Osteocyte (in vitro differentiated cells): ENCODE data around the gene OR2G3. TPM values are rescaled to one million over a fixed set of nuclear protein-coding genes. Genes with fewer than 3 reads are reported as not detected.
A peak's percentile ranks its signal among the peaks of the same experiment; 100 is the strongest.

Experiments
- DNase-seq: peaks from one replicate; pipeline ENCODE4 v3.0.0; 2021; ENCODE audit warnings: mixed read lengths; ENCODE audit not compliant: unreplicated experiment; ENCODE audit errors: extremely low spot score
- H3K27ac Mint-ChIP-seq: one replicate; pipeline ENCODE4 v1.8.0; 2021; ENCODE audit warnings: mild to moderate bottlenecking, mixed read lengths; ENCODE audit not compliant: unreplicated experiment
- H3K27me3 Mint-ChIP-seq: one replicate; pipeline ENCODE4 v1.8.0; 2021; ENCODE audit warnings: mixed read lengths; ENCODE audit not compliant: unreplicated experiment
- H3K36me3 Mint-ChIP-seq: one replicate; pipeline ENCODE4 v1.8.0; 2021; ENCODE audit warnings: mixed read lengths; ENCODE audit not compliant: unreplicated experiment
- H3K4me1 Mint-ChIP-seq: one replicate; pipeline ENCODE4 v1.8.0; 2021; ENCODE audit warnings: mixed read lengths; ENCODE audit not compliant: unreplicated experiment
- H3K4me3 Mint-ChIP-seq: one replicate; pipeline ENCODE4 v1.8.0; 2021; ENCODE audit warnings: mild to moderate bottlenecking, moderate library complexity, mixed read lengths; ENCODE audit not compliant: unreplicated experiment
- H3K9me3 Mint-ChIP-seq: one replicate; pipeline ENCODE4 v1.8.0; 2021; ENCODE audit warnings: mixed read lengths; ENCODE audit not compliant: unreplicated experiment
- CTCF ChIP-seq: fragments of 200-600 bp; sonication (generic); IDR thresholded peaks from 2 replicates; pipeline ENCODE4 v1.5.0; 2021; ENCODE audit warnings: antibody characterized with exemption, mild to moderate bottlenecking, moderate library complexity
- total RNA-seq: library from RNA; stranded (reverse); gene quantifications from 2 replicates; pipeline ENCODE4 v1.2.1, GENCODE V29; 2021

Gene OR2G3
- total RNA-seq, 1 donor from 2014 or later: not detected

- Mint-ChIP-seq H3K36me3 (no peaks in the 10 kb centered on the region), H3K4me1 (no peaks in the 10 kb centered on the region), H3K27me3 (no peaks in the 10 kb centered on the region), H3K9me3 (peaks cover 15% of the 10 kb centered on the region), H3K4me3 (no peak overlapping the region), H3K27ac (no peak overlapping the region)
- no peak for TF ChIP-seq CTCF
- no peak for DNase-seq
Measured at GRCh38 chr1:247574664-247575063, 30.7 kb upstream of the OR2G3 start.

- H3K36me3 Mint-ChIP-seq: no peaks in the 10 kb centered on the region
- H3K27ac Mint-ChIP-seq: no peak overlapping the region
- no peaks in the 10 kb centered on the region for H3K27me3 Mint-ChIP-seq
- H3K9me3 Mint-ChIP-seq: no peaks in the 10 kb centered on the region
- H3K4me1 Mint-ChIP-seq: no peaks in the 10 kb centered on the region
- H3K4me3 Mint-ChIP-seq: no peak overlapping the region
- DNase-seq: no peak
- peak; percentile 60 for TF ChIP-seq CTCF
Measured at GRCh38 chr1:247576514-247576913, 28.9 kb upstream of the OR2G3 start.

- H3K4me3 Mint-ChIP-seq: no peak overlapping the region
Measured at GRCh38 chr1:247578946-247579460, 26.4 kb upstream of the OR2G3 start.

GRCh38 chr1:247588060-247588459 is 17.3 kb upstream of the OR2G3 start, which contains the start of gene OR2G2:
OR2G2 (plus strand) TSS chr1:247588360; CDS start chr1:247588360, 0 bp downstream.
- H3K27ac Mint-ChIP-seq: no peak within 1 kb of the TSS
- no peak for DNase-seq
- H3K4me3 Mint-ChIP-seq: no peak within 1 kb of the TSS
- no peak for TF ChIP-seq CTCF
- no peaks in the 10 kb centered on the region for H3K4me1 Mint-ChIP-seq
- H3K9me3 Mint-ChIP-seq: peaks cover 9% of the 10 kb centered on the region
- peaks cover 4% of the 10 kb centered on the region for H3K27me3 Mint-ChIP-seq
- no peaks in the 10 kb centered on the region for H3K36me3 Mint-ChIP-seq

More at GRCh38 chr1:247578946-247579460, 26.4 kb upstream of the OR2G3 start:
- Mint-ChIP-seq H3K27ac (no peak overlapping the region), H3K36me3 (no peaks in the 10 kb centered on the region), H3K27me3 (no peaks in the 10 kb centered on the region), H3K9me3 (no peaks in the 10 kb centered on the region), H3K4me1 (no peaks in the 10 kb centered on the region)
- DNase-seq: no peak
- TF ChIP-seq CTCF: no peak

- H3K9me3 Mint-ChIP-seq: peaks cover 20% of the 10 kb centered on the region
- no peaks in the 10 kb centered on the region for H3K4me1 Mint-ChIP-seq
- H3K4me3 Mint-ChIP-seq: no peak overlapping the region
- no peak overlapping the region for H3K27ac Mint-ChIP-seq
- TF ChIP-seq CTCF: no peak
- H3K36me3 Mint-ChIP-seq: no peaks in the 10 kb centered on the region
- no peaks in the 10 kb centered on the region for H3K27me3 Mint-ChIP-seq
- DNase-seq: no peak
Measured at GRCh38 chr1:247613405-247613804, 8.0 kb downstream of the OR2G3 start.
